Stimulated activated CD8-positive, alpha-beta memory T cell treated with anti-CD3 and anti-CD28 coated beads, Interleukin-12 subunit alpha, Interleukin-12 subunit beta, amount 100 ng/mL, for 24 hours (primary cell): ENCODE measurements around the gene NPY4R.
"Not testable (repeated sequence)": the region's sequence is repeated elsewhere in the genome, so short reads cannot be mapped to it uniquely, and the experiment has no call there.

Experiments used
- DNase-seq: peaks from one replicate; pipeline ENCODE4 v3.0.0-alpha.2; 2020; ENCODE audit errors: extremely low read depth

NPY4R gene

GRCh38 chr10:46465765-46466164 lies at the start of gene NPY4R:
Gene NPY4R, minus strand, starts transcription at chr10:46465958. Its CDS starts 3,323 bp downstream, at chr10:46462635.
- not testable (repeated sequence) for DNase-seq

- DNase-seq = no peak
Observed at GRCh38 chr10:46515366-46515765, 49.6 kb upstream of the NPY4R start.

- DNase-seq = no peak
Observed at GRCh38 chr10:46514899-46515298, 49.1 kb upstream of the NPY4R start.

- no peak for DNase-seq
Observed at GRCh38 chr10:46514431-46514861, 48.7 kb upstream of the NPY4R start.

GRCh38 chr10:46513333-46513732 lies 47.6 kb upstream of the NPY4R start:
- not testable (repeated sequence) for DNase-seq

GRCh38 chr10:46512725-46513124 lies 47.0 kb upstream of the NPY4R start:
- DNase-seq = not testable (repeated sequence)

- not testable (repeated sequence) for DNase-seq
Observed at GRCh38 chr10:46512002-46512401, 46.2 kb upstream of the NPY4R start.

- DNase-seq = not testable (repeated sequence)
Observed at GRCh38 chr10:46499990-46500389, 34.2 kb upstream of the NPY4R start.

- not testable (repeated sequence) for DNase-seq
Observed at GRCh38 chr10:46498985-46499703, 33.4 kb upstream of the NPY4R start.

GRCh38 chr10:46497878-46498277 lies 32.1 kb upstream of the NPY4R start:
- DNase-seq = not testable (repeated sequence)

- DNase-seq = not testable (repeated sequence)
Observed at GRCh38 chr10:46497401-46497800, 31.6 kb upstream of the NPY4R start.

- not testable (repeated sequence) for DNase-seq
Observed at GRCh38 chr10:46491364-46492114, 25.8 kb upstream of the NPY4R start.

- DNase-seq = not testable (repeated sequence)
Observed at GRCh38 chr10:46490285-46490684, 24.5 kb upstream of the NPY4R start.

- not testable (repeated sequence) for DNase-seq
Observed at GRCh38 chr10:46486459-46486858, 20.7 kb upstream of the NPY4R start.

GRCh38 chr10:46474746-46475320 lies 9.1 kb upstream of the NPY4R start:
- DNase-seq = not testable (repeated sequence)

GRCh38 chr10:46473758-46474157 lies 8.0 kb upstream of the NPY4R start:
- not testable (repeated sequence) for DNase-seq

- not testable (repeated sequence) for DNase-seq
Observed at GRCh38 chr10:46470134-46470533, 4.4 kb upstream of the NPY4R start.

GRCh38 chr10:46468119-46468809 lies 2.5 kb upstream of the NPY4R start:
- DNase-seq = not testable (repeated sequence)

- DNase-seq = not testable (repeated sequence)
Observed at GRCh38 chr10:46463608-46464007, 2.1 kb downstream of the NPY4R start.

GRCh38 chr10:46462276-46462675 lies 3.5 kb downstream of the NPY4R start:
- not testable (repeated sequence) for DNase-seq

GRCh38 chr10:46459579-46459978 lies 6.2 kb downstream of the NPY4R start:
- not testable (repeated sequence) for DNase-seq

- not testable (repeated sequence) for DNase-seq
Observed at GRCh38 chr10:46457071-46457470, 8.7 kb downstream of the NPY4R start.
